Astrocyte (in vitro differentiated cells and primary cell): ENCODE data around the gene MFN2. TPM values are rescaled to one million over a fixed set of nuclear protein-coding genes. Genes with fewer than 3 reads are reported as not detected.
"Not testable (repeated sequence)": the region's sequence is repeated elsewhere in the genome, so short reads cannot be mapped to it uniquely, and the experiment has no call there.

ENCODE experiments used
- DNase-seq: peaks from one replicate; pipeline ENCODE4 v3.0.0-alpha.2; 2010; ENCODE audit warnings: low read depth
- FAIRE-seq: peaks from 2 replicates; lab custom pipeline; 2011; peaks lifted over from hg19 to GRCh38; lab: Jason Lieb, UNC
- H2AFZ ChIP-seq: 2 replicates; pipeline ENCODE4 v1.6.0; 2012; ENCODE audit warnings: low read depth, low read length, inconsistent platforms
- H3K27ac ChIP-seq: 2 replicates; pipeline ENCODE4 v1.5.1; 2011; ENCODE audit warnings: low read depth, low read length, inconsistent platforms
- H3K27me3 ChIP-seq: 2 replicates; pipeline ENCODE4 v1.6.0; 2011; ENCODE audit warnings: low read length, inconsistent platforms; ENCODE audit not compliant: insufficient read depth
- H3K36me3 ChIP-seq: 2 replicates; pipeline ENCODE4 v1.5.1; 2011; ENCODE audit warnings: low read length, inconsistent platforms; ENCODE audit not compliant: insufficient read depth
- H3K4me1 ChIP-seq: 2 replicates; pipeline ENCODE4 v1.5.1; 2011; ENCODE audit warnings: low read length, inconsistent platforms; ENCODE audit not compliant: insufficient read depth
- H3K4me2 ChIP-seq: 2 replicates; pipeline ENCODE4 v1.6.0; 2012; ENCODE audit warnings: low read length, inconsistent platforms
- H3K4me3 ChIP-seq: 2 replicates; pipeline ENCODE4 v1.5.1; 2011; ENCODE audit warnings: low read depth, mild to moderate bottlenecking, low read length, inconsistent platforms; ENCODE audit not compliant: insufficient read depth
- H3K79me2 ChIP-seq: 2 replicates; pipeline ENCODE4 v1.6.0; 2012; ENCODE audit warnings: mild to moderate bottlenecking, low read length, inconsistent platforms; ENCODE audit not compliant: insufficient read depth
- H3K9ac ChIP-seq: 2 replicates; pipeline ENCODE4 v1.6.0; 2012; ENCODE audit warnings: mild to moderate bottlenecking, low read length, inconsistent platforms
- H3K9me3 ChIP-seq: 2 replicates; pipeline ENCODE4 v1.5.1; 2012; ENCODE audit warnings: low read depth, mild to moderate bottlenecking, low read length, inconsistent platforms; ENCODE audit not compliant: insufficient read depth
- H4K20me1 ChIP-seq: 2 replicates; pipeline ENCODE4 v1.6.0; 2012; ENCODE audit warnings: low read length, inconsistent platforms; ENCODE audit not compliant: insufficient read depth
- H3K27ac Mint-ChIP-seq: one replicate; pipeline ENCODE4 v1.8.0; 2021; ENCODE audit warnings: mild to moderate bottlenecking, mixed read lengths; ENCODE audit not compliant: unreplicated experiment
- H3K27me3 Mint-ChIP-seq: one replicate; pipeline ENCODE4 v1.8.0; 2021; ENCODE audit warnings: low read depth, mixed read lengths; ENCODE audit not compliant: unreplicated experiment
- H3K36me3 Mint-ChIP-seq: one replicate; pipeline ENCODE4 v1.8.0; 2021; ENCODE audit warnings: low read depth, mixed read lengths; ENCODE audit not compliant: unreplicated experiment
- H3K4me1 Mint-ChIP-seq: one replicate; pipeline ENCODE4 v1.8.0; 2021; ENCODE audit warnings: low read depth, mixed read lengths; ENCODE audit not compliant: unreplicated experiment
- H3K4me3 Mint-ChIP-seq: one replicate; pipeline ENCODE4 v1.8.0; 2021; ENCODE audit warnings: mild to moderate bottlenecking, moderate library complexity, mixed read lengths; ENCODE audit not compliant: unreplicated experiment
- H3K9me3 Mint-ChIP-seq: one replicate; pipeline ENCODE4 v1.8.0; 2021; ENCODE audit warnings: mild to moderate bottlenecking, mixed read lengths; ENCODE audit not compliant: unreplicated experiment
- EZH2 ChIP-seq: IDR thresholded peaks from 2 replicates; pipeline ENCODE4 v1.6.1; 2012; ENCODE audit warnings: mild to moderate bottlenecking, low read length, inconsistent platforms; ENCODE audit not compliant: insufficient read depth
- total RNA-seq: library from RNA; stranded (reverse); gene quantifications from 2 replicates; pipeline ENCODE4 v1.2.1, GENCODE V29; 2021
- TF ChIP-seq, protein P1 (sequence below): IDR thresholded peaks from 2 replicates; pipeline ENCODE4 v1.5.1; 2011; ENCODE audit warnings: low read depth, mild to moderate bottlenecking, inconsistent platforms, low read length, moderate library complexity; ENCODE audit not compliant: insufficient read depth

MFN2 gene
- total RNA-seq, 1 donor from 2014 or later: 75.5 TPM

DNA sequence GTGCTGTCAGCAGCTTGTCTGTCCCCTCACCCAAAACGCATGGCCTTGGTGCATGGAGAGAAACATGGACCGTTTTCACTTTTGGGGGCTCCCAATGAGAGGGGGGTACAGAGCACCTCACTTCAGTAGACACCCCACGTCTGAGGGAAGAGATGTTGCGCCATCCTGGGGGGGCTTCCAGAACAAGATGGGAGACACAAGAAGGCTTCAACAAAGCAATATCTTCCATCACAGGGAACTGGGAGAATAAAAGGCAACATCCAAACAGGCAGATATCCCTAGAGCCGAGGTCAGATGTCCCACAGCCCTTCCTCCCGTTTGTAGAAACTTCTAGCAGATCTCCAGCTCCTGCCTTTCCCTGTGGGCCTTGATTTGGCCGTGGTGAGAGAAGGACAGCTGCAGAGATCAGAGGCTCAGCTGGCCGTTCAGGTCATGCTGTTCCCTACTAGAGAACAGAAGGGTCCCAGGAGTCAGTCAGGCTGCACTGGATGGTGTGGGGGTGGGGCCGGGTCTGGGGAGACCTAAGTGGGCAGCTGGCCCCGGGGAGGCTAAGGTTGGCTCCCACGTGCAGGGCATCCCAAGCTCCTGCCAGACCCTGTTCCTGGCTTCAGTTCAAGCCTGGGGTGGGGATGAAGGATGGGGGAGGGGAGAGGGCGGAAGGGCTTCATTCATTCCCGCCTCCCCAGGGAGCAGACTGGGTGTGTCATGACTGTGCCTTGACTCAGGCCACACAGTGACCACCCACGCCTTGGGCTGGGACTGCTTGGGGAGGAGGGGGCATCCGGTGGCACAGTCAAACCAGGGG, 41.3 kb upstream of the MFN2 start:
- H3K4me3 ChIP-seq: peak overlapping the region; percentile 5
- H3K9me3 Mint-ChIP-seq: no peaks in the 10 kb centered on the region
- peaks cover 5% of the 10 kb centered on the region for H3K36me3 Mint-ChIP-seq
- TF ChIP-seq EZH2: no peak
- TF ChIP-seq, protein P1, sequence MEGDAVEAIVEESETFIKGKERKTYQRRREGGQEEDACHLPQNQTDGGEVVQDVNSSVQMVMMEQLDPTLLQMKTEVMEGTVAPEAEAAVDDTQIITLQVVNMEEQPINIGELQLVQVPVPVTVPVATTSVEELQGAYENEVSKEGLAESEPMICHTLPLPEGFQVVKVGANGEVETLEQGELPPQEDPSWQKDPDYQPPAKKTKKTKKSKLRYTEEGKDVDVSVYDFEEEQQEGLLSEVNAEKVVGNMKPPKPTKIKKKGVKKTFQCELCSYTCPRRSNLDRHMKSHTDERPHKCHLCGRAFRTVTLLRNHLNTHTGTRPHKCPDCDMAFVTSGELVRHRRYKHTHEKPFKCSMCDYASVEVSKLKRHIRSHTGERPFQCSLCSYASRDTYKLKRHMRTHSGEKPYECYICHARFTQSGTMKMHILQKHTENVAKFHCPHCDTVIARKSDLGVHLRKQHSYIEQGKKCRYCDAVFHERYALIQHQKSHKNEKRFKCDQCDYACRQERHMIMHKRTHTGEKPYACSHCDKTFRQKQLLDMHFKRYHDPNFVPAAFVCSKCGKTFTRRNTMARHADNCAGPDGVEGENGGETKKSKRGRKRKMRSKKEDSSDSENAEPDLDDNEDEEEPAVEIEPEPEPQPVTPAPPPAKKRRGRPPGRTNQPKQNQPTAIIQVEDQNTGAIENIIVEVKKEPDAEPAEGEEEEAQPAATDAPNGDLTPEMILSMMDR: no peak
- H4K20me1 ChIP-seq: peaks cover 52% of the 10 kb centered on the region
- H3K4me3 Mint-ChIP-seq: peak overlapping the region; percentile 23
- no peak for FAIRE-seq
- H3K36me3 ChIP-seq: peaks cover 8% of the 10 kb centered on the region
- no peaks in the 10 kb centered on the region for H3K27me3 ChIP-seq
- H3K9ac ChIP-seq: peak overlapping the region; percentile 46
- peak overlapping the region; percentile 19 for H3K27ac ChIP-seq
- no peaks in the 10 kb centered on the region for H3K27me3 Mint-ChIP-seq
- peaks cover 74% of the 10 kb centered on the region for H3K79me2 ChIP-seq
- peaks cover 11% of the 10 kb centered on the region for H3K4me1 Mint-ChIP-seq
- H3K9me3 ChIP-seq: no peaks in the 10 kb centered on the region
- DNase-seq: no peak
- peak overlapping the region; percentile 73 for H3K4me2 ChIP-seq
- peak overlapping the region; percentile 34 for H3K27ac Mint-ChIP-seq
- no peak overlapping the region for H2AFZ ChIP-seq
- H3K4me1 ChIP-seq: peaks cover 32% of the 10 kb centered on the region

DNA sequence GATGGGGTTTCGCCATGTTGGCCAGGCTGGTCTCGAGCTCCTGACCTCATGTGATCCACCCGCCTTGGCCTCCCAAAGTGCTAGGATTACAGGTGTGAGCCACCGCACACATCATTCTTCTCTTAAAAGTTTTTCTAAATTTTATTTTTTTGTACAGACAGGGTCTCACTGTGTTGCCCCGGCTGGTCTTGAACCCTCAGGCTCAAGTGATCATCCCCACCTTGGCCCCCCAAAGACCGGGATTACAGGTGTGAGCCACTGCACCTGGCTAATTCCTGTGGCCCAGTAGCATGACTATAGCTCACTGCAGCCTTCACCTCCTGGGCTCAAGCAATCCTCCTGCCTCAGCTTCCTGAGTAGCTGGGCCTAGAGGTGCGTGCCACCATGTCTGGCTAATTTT, 40.5 kb upstream of the MFN2 start:
- not testable (repeated sequence) for H2AFZ ChIP-seq, H3K4me3 Mint-ChIP-seq, H3K4me3 ChIP-seq, H3K9ac ChIP-seq, H3K27me3 Mint-ChIP-seq, H3K27ac ChIP-seq, H3K9me3 ChIP-seq, H3K4me2 ChIP-seq, H3K27me3 ChIP-seq, H3K9me3 Mint-ChIP-seq, H3K36me3 Mint-ChIP-seq, H3K36me3 ChIP-seq, FAIRE-seq, H3K27ac Mint-ChIP-seq, DNase-seq
- H3K79me2 ChIP-seq: peaks cover 71% of the 10 kb centered on the region
- peaks cover 28% of the 10 kb centered on the region for H3K4me1 ChIP-seq
- peaks cover 58% of the 10 kb centered on the region for H4K20me1 ChIP-seq
- H3K4me1 Mint-ChIP-seq: peaks cover 11% of the 10 kb centered on the region

DNA sequence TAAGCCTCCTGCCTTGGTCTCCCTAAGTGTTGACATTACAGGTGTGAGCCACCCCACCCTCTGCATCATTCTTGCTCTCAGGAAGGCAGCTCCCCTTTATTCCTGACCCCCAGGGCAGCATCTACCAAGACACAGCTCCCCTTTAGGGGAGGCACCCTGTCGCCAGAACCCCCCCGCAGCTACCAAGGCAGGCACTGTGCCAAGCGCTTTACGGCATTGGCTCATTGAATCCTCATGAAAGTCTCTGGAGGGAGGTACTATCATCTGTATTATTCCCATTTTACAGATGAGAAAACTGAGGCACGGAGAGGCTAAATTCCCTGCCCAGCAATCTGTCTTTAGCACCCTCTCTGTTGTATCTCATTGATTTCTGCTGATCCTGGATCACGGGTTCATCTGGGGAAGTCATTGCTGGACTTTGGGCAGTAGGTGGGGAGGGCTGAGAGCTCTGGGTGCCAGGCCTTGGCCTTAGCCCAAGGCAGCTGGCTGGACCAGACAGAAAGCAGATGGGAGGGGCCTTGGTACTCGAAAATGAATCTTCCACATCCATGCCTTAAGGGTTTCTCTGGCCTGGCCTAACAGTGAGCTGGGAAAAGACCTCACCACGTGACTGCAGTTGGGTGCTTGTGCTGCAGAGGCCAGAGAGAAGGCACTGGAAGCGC, 39.9 kb upstream of the MFN2 start:
- FAIRE-seq: no peak
- Histone ChIP-seq H3K4me2 (no peak overlapping the region), H3K27me3 (no peaks in the 10 kb centered on the region), H3K9ac (no peak overlapping the region), H2AFZ (no peak overlapping the region), H4K20me1 (peaks cover 58% of the 10 kb centered on the region), H3K4me3 (no peak overlapping the region), H3K9me3 (no peaks in the 10 kb centered on the region), H3K79me2 (peaks cover 65% of the 10 kb centered on the region), H3K4me1 (peaks cover 25% of the 10 kb centered on the region), H3K36me3 (peaks cover 8% of the 10 kb centered on the region), H3K27ac (no peak overlapping the region)
- DNase-seq: no peak
- TF ChIP-seq, protein P1: no peak
- TF ChIP-seq EZH2: no peak
- H3K9me3 Mint-ChIP-seq: no peaks in the 10 kb centered on the region
- no peak overlapping the region for H3K4me3 Mint-ChIP-seq
- no peak overlapping the region for H3K27ac Mint-ChIP-seq
- H3K4me1 Mint-ChIP-seq: peaks cover 11% of the 10 kb centered on the region
- H3K27me3 Mint-ChIP-seq: no peaks in the 10 kb centered on the region
- peaks cover 9% of the 10 kb centered on the region for H3K36me3 Mint-ChIP-seq
